Type B pancreatic cell (in vitro differentiated cells): ENCODE measurements around the gene ARHGAP23. TPM values are rescaled to one million over a fixed set of nuclear protein-coding genes. Genes with fewer than 3 reads are reported as not detected.
A peak's percentile ranks its signal among the peaks of the same experiment; 100 is the strongest.

Experiments used
- DNase-seq: peaks from one replicate; pipeline ENCODE4 v3.0.0; 2021; ENCODE audit warnings: mixed read lengths; ENCODE audit not compliant: unreplicated experiment; ENCODE audit errors: extremely low spot score
- H3K27ac Mint-ChIP-seq: 2 replicates; pipeline ENCODE4 v1.8.0; 2021; ENCODE audit warnings: mild to moderate bottlenecking, mixed read lengths
- H3K27me3 Mint-ChIP-seq: 2 replicates; pipeline ENCODE4 v1.8.0; 2021; ENCODE audit warnings: mixed read lengths
- H3K36me3 Mint-ChIP-seq: 2 replicates; pipeline ENCODE4 v1.8.0; 2021; ENCODE audit warnings: mixed read lengths
- H3K4me1 Mint-ChIP-seq: one replicate; pipeline ENCODE4 v1.8.0; 2021; ENCODE audit warnings: mixed read lengths; ENCODE audit not compliant: unreplicated experiment
- H3K4me3 Mint-ChIP-seq: 2 replicates; pipeline ENCODE4 v1.8.0; 2021; ENCODE audit warnings: mild to moderate bottlenecking, mixed read lengths
- H3K9me3 Mint-ChIP-seq: 2 replicates; pipeline ENCODE4 v1.8.0; 2021; ENCODE audit warnings: mixed read lengths
- CTCF ChIP-seq: fragments of 200-600 bp; sonication (generic); conservative IDR thresholded peaks from 2 replicates; pipeline ENCODE4 v1.5.0; 2021; ENCODE audit warnings: antibody characterized with exemption, mild to moderate bottlenecking
- total RNA-seq: library from RNA; stranded (reverse); gene quantifications from 2 replicates; pipeline ENCODE4 v1.2.1, GENCODE V29; 2021; ENCODE audit warnings: low replicate concordance

The ARHGAP23 gene
- total RNA-seq, 1 donor from 2014 or later: 114 TPM

GRCh38 chr17:38425031-38425430 is 3.2 kb upstream of the ARHGAP23 start:
- DNase-seq: no peak
- Mint-ChIP-seq H3K36me3 (peaks cover under 1% of the 10 kb centered on the region), H3K27me3 (peaks cover 30% of the 10 kb centered on the region), H3K4me1 (peaks cover 37% of the 10 kb centered on the region), H3K9me3 (no peaks in the 10 kb centered on the region), H3K4me3 (peak overlapping the region; percentile 55), H3K27ac (peak overlapping the region; percentile 82)
- no peak for TF ChIP-seq CTCF

- peak overlapping the region; percentile 54 for H3K4me3 Mint-ChIP-seq
- peaks cover 5% of the 10 kb centered on the region for H3K36me3 Mint-ChIP-seq
- no peak for TF ChIP-seq CTCF
- H3K27me3 Mint-ChIP-seq: peaks cover 33% of the 10 kb centered on the region
- H3K9me3 Mint-ChIP-seq: no peaks in the 10 kb centered on the region
- H3K27ac Mint-ChIP-seq: peak overlapping the region; percentile 82
- peaks cover 43% of the 10 kb centered on the region for H3K4me1 Mint-ChIP-seq
- no peak for DNase-seq
Measured at GRCh38 chr17:38425744-38426143, 2.5 kb upstream of the ARHGAP23 start.

- Mint-ChIP-seq H3K4me1 (peaks cover 46% of the 10 kb centered on the region), H3K4me3 (no peak overlapping the region), H3K36me3 (peaks cover 5% of the 10 kb centered on the region), H3K9me3 (no peaks in the 10 kb centered on the region), H3K27me3 (peaks cover 28% of the 10 kb centered on the region), H3K27ac (no peak overlapping the region)
- TF ChIP-seq CTCF: no peak
- DNase-seq: no peak
Measured at GRCh38 chr17:38426441-38426840, 1.8 kb upstream of the ARHGAP23 start.

DNA sequence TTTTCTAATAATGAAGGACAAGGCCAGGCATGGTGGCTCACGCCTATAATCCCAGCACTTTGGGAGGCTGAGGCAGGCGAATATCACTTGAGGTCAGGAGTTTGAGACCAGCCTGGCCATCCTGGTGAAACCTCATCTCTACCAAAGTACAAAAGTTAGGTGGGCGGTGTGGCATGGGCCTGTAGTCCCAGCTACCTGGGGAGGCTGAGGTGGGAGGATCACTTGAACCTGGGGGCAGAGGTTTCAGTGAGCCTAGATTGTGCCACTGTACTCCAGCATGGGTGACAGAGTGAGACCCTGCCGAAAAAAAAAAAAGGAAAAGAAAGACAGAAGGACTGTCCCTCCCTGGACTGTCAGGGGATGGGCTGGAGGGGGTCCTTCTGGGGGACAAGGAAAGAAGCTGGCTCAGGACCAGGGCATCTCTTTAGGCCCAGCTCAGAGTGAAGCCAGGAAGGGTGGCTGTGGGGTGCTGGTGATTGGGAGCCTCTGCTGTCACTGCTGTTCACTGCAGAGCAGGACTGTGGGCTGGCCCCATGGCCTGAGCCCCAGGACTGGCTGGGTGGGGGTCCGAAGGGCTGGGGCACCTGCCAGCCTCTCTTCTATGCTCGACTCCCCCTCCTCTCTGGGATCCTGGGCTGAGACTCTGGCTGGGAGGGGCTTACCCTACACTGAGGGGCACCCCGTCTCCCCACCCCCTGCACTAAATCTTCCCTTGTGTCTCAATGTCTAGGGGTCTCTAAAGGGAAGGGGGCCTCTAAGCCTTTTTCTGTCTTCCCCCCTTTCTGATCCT is 909 bp upstream of the ARHGAP23 start:
- peaks cover 20% of the 10 kb centered on the region for H3K27me3 Mint-ChIP-seq
- H3K9me3 Mint-ChIP-seq: no peaks in the 10 kb centered on the region
- H3K4me1 Mint-ChIP-seq: peaks cover 46% of the 10 kb centered on the region
- H3K27ac Mint-ChIP-seq: peak overlapping the region; percentile 76
- DNase-seq: no peak
- H3K4me3 Mint-ChIP-seq: peak overlapping the region; percentile 85
- no peak for TF ChIP-seq CTCF
- peaks cover 5% of the 10 kb centered on the region for H3K36me3 Mint-ChIP-seq

DNA sequence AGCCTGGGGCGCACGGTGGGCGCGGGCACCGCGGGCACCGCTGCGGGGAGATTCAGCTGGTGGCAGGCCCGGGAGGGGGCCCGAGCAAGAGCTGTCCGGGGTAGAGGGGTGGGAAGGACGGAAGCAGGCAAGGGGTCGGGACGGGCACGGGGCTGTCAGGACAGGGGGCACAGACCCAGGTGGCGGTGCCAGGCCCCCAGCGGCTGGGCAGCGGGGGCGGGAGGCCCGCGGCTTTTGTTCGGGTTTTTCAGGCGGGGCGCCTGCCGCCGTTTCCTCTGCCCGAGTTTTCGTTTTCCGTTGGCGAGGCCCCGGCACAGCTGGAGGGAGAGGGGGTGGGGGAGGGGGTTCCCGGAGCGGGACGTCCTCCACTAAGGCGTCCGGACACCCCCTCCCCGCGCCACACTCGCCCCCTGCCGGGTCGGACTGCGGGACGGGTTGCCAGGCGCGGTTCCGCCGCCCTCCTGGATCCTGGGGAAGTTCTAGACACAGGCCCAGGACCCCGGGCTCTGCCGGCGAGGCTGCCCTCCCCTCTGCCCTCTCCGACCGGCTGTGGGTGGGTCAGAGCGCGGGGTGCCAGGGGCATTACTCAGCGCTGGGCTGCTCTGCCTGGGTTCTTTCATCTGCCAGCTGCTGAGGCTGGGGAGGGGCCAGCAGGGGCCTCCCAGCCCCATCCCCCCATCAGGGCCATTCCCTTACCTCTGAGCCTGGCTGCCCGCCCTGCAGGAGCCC is 543 bp downstream of the ARHGAP23 start:
- no peaks in the 10 kb centered on the region for H3K9me3 Mint-ChIP-seq
- no peak overlapping the region for H3K27ac Mint-ChIP-seq
- H3K4me3 Mint-ChIP-seq: peak overlapping the region; percentile 87
- no peak for DNase-seq
- H3K27me3 Mint-ChIP-seq: peaks cover 15% of the 10 kb centered on the region
- TF ChIP-seq CTCF: no peak
- H3K36me3 Mint-ChIP-seq: peaks cover 5% of the 10 kb centered on the region
- H3K4me1 Mint-ChIP-seq: peaks cover 47% of the 10 kb centered on the region
